Testis (tissue), 2 donors: ENCODE results near the gene JAGN1.

Source experiments
- POLR2A ChIP-seq: fragments of 450-650 bp; IDR thresholded peaks from one replicate; pipeline ENCODE4 v1.6.1; 2017; ENCODE audit warnings: antibody characterized with exemption, mild to moderate bottlenecking, moderate library complexity
- TF ChIP-seq, protein P1 (sequence below), 3 experiments: fragments of 450-650 bp in 2 of 3; fragments of 200-600 bp in 1 of 3; sonication (generic) in 1 of 3; IDR thresholded peaks; one replicate each; pipeline ENCODE4 v1.5.1; 2016 to 2019; ENCODE audit warnings: antibody characterized with exemption in 3 of 3, mild to moderate bottlenecking in 2 of 3, moderate library complexity in 1 of 3

DNA sequence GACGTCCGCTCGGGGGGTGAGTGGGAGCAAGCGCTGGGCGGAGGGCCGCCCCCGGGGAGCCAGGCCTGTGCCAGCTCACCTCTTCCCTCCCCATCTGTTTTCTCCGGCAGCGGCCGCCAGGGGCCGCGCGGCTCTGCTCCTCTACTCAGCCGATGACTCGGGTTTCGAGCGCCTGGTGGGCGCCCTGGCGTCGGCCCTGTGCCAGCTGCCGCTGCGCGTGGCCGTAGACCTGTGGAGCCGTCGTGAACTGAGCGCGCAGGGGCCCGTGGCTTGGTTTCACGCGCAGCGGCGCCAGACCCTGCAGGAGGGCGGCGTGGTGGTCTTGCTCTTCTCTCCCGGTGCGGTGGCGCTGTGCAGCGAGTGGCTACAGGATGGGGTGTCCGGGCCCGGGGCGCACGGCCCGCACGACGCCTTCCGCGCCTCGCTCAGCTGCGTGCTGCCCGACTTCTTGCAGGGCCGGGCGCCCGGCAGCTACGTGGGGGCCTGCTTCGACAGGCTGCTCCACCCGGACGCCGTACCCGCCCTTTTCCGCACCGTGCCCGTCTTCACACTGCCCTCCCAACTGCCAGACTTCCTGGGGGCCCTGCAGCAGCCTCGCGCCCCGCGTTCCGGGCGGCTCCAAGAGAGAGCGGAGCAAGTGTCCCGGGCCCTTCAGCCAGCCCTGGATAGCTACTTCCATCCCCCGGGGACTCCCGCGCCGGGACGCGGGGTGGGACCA is 42.6 kb downstream of the JAGN1 start:
- no peak for TF ChIP-seq POLR2A
- TF ChIP-seq, protein P1, sequence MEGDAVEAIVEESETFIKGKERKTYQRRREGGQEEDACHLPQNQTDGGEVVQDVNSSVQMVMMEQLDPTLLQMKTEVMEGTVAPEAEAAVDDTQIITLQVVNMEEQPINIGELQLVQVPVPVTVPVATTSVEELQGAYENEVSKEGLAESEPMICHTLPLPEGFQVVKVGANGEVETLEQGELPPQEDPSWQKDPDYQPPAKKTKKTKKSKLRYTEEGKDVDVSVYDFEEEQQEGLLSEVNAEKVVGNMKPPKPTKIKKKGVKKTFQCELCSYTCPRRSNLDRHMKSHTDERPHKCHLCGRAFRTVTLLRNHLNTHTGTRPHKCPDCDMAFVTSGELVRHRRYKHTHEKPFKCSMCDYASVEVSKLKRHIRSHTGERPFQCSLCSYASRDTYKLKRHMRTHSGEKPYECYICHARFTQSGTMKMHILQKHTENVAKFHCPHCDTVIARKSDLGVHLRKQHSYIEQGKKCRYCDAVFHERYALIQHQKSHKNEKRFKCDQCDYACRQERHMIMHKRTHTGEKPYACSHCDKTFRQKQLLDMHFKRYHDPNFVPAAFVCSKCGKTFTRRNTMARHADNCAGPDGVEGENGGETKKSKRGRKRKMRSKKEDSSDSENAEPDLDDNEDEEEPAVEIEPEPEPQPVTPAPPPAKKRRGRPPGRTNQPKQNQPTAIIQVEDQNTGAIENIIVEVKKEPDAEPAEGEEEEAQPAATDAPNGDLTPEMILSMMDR (IDR thresholded peaks at IDR 0.05) = peak; percentile 54 to 69 (median 64)
